OCI-LY7 (cell line): ENCODE data around the gene NUDT13. TPM values are rescaled to one million over a fixed set of nuclear protein-coding genes. Genes with fewer than 3 reads are reported as not detected.

ENCODE experiments used
- BruUV-seq: library from RNA; stranded (reverse); fragments of 400-500 nt; replicated peaks from 2 replicates; lab custom pipeline; 2021; lab: Mats Ljungman, UMichigan
- CTCF ChIA-PET: fragments of 300-600 bp; sonication (Branson Sonifier 250); formaldehyde crosslinking; loops from one replicate; lab custom pipeline; 2022; ENCODE audit warnings: antibody characterized with exemption; ENCODE audit not compliant: unreplicated experiment; lab: Charles Lee
- POLR2A ChIA-PET: fragments of 300-600 bp; sonication (Branson Sonifier 250); formaldehyde crosslinking; loops from one replicate; lab custom pipeline; 2022; ENCODE audit warnings: antibody characterized with exemption; lab: Charles Lee
- DNase-seq: peaks from one replicate; pipeline ENCODE4 v3.0.0-alpha.2; 2015; ENCODE audit warnings: low spot score
- H2AFZ ChIP-seq: fragments of 200-600 bp; sonication (generic), shearing (Covaris generic); 2 replicates; pipeline ENCODE4 v1.6.1; 2014; ENCODE audit warnings: mild to moderate bottlenecking, antibody characterized with exemption, low read length, moderate library complexity
- H3K27ac ChIP-seq: fragments of 200-600 bp; sonication (generic); 2 replicates; pipeline ENCODE4 v1.5.1; 2014; ENCODE audit warnings: mixed run types, low read depth, mild to moderate bottlenecking, moderate library complexity, low read length, inconsistent platforms; ENCODE audit not compliant: poor library complexity, severe bottlenecking
- H3K36me3 ChIP-seq: fragments of 200-600 bp; sonication (generic); 2 replicates; pipeline ENCODE4 v1.6.1; 2014; ENCODE audit warnings: mild to moderate bottlenecking, antibody characterized with exemption, low read length, moderate library complexity, mixed read lengths; ENCODE audit not compliant: insufficient read depth
- H3K4me1 ChIP-seq: fragments of 200-600 bp; sonication (generic); 2 replicates; pipeline ENCODE4 v1.5.1; 2014; ENCODE audit warnings: mild to moderate bottlenecking, low read length; ENCODE audit not compliant: insufficient read depth, poor library complexity, severe bottlenecking
- H3K4me2 ChIP-seq: fragments of 200-600 bp; sonication (generic); 2 replicates; pipeline ENCODE4 v1.6.1; 2014; ENCODE audit warnings: mild to moderate bottlenecking, low read length
- H3K4me3 ChIP-seq: fragments of 200-600 bp; sonication (generic); 2 replicates; pipeline ENCODE4 v1.5.1; 2014; ENCODE audit warnings: mild to moderate bottlenecking, low read depth, low read length; ENCODE audit not compliant: poor library complexity, severe bottlenecking
- H3K79me2 ChIP-seq: fragments of 200-600 bp; sonication (generic); 2 replicates; pipeline ENCODE4 v1.6.1; 2016; ENCODE audit warnings: low read depth, mild to moderate bottlenecking, low read length, moderate library complexity, mixed read lengths; ENCODE audit not compliant: insufficient read depth
- H3K9me2 ChIP-seq: fragments of 200-600 bp; sonication (generic); 2 replicates; pipeline ENCODE4 v1.6.1; 2016; ENCODE audit warnings: mild to moderate bottlenecking, low read length, mixed read lengths; ENCODE audit not compliant: insufficient read depth
- H3K9me3 ChIP-seq: fragments of 200-600 bp; sonication (generic); 2 replicates; pipeline ENCODE4 v1.6.1; 2014; ENCODE audit warnings: mild to moderate bottlenecking, mixed run types, low read length, mixed read lengths
- H4K20me1 ChIP-seq: fragments of 200-600 bp; sonication (generic); 2 replicates; pipeline ENCODE4 v1.6.1; 2014; ENCODE audit warnings: mild to moderate bottlenecking, antibody characterized with exemption, low read length, moderate library complexity, mixed read lengths; ENCODE audit not compliant: insufficient read depth
- EZH2phosphoT487 ChIP-seq: fragments of 200-600 bp; sonication (generic); IDR thresholded peaks from 2 replicates; pipeline ENCODE4 v1.6.1; 2018; ENCODE audit warnings: low read depth, borderline replicate concordance, mild to moderate bottlenecking, mixed run types, antibody characterized with exemption, low read length, moderate library complexity, mixed read lengths
- intact Hi-C: fragments of 100-400 bp; cut with micrococcal nuclease; formaldehyde crosslinking; loops from one replicate; pipeline ENCODE4 v1.10.0; 2022; ENCODE audit not compliant: unreplicated experiment
- total RNA-seq, 2 experiments: library from RNA; depleted of rRNA in 1 of 2; stranded (reverse); fragments of >200 nt in 1 of 2; shearing (Covaris generic) in 1 of 2; gene quantifications; 2 replicates each; pipeline ENCODE4 v1.2.3, GENCODE V29; 2014 to 2022
- TF ChIP-seq, protein P1 (sequence below): fragments of 200-600 bp; sonication (generic); conservative IDR thresholded peaks from 2 replicates; pipeline ENCODE4 v1.5.1; 2014; ENCODE audit warnings: mild to moderate bottlenecking, antibody characterized with exemption, low read length, moderate library complexity, mixed read lengths

The NUDT13 gene
- total RNA-seq, 2 experiments from 2014 or later, result not detected

DNA sequence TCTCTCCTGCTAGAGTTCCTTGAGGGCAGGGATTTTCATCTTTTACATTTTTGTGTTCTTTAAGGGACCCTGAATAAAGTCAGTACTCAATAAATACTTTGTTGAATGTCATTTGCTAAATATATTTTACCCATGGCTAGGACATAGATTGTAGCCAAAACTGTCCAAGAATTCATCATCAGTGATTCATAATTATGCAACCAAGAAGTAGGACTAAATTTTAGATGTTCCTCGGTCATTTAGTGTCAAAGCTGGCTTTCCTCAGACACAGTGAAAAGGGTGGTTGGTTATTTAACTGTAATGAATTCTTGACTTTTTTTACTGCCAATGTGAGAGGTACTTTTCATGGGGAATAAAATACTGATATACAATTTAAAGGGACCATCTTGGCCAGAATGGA, 3.3 kb downstream of the NUDT13 start:
- Histone ChIP-seq H2AFZ (no peak overlapping the region), H3K36me3 (peaks cover 34% of the 10 kb centered on the region), H3K9me3 (peaks cover 10% of the 10 kb centered on the region; the same call in 1 of the 2 replicates), H3K9me2 (no peaks in the 10 kb centered on the region), H3K4me3 (no peak overlapping the region), H3K27ac (no peak overlapping the region), H4K20me1 (no peaks in the 10 kb centered on the region), H3K4me1 (no peaks in the 10 kb centered on the region), H3K79me2 (no peaks in the 10 kb centered on the region), H3K4me2 (no peak overlapping the region)
- ChIA-PET POLR2A (no interaction called here), CTCF (no interaction called here)
- TSS peak; percentile 30 for BruUV-seq
- intact Hi-C loops, result no loop called here
- DNase-seq, result no peak
- TF ChIP-seq EZH2phosphoT487, result no peak
- TF ChIP-seq, protein P1, sequence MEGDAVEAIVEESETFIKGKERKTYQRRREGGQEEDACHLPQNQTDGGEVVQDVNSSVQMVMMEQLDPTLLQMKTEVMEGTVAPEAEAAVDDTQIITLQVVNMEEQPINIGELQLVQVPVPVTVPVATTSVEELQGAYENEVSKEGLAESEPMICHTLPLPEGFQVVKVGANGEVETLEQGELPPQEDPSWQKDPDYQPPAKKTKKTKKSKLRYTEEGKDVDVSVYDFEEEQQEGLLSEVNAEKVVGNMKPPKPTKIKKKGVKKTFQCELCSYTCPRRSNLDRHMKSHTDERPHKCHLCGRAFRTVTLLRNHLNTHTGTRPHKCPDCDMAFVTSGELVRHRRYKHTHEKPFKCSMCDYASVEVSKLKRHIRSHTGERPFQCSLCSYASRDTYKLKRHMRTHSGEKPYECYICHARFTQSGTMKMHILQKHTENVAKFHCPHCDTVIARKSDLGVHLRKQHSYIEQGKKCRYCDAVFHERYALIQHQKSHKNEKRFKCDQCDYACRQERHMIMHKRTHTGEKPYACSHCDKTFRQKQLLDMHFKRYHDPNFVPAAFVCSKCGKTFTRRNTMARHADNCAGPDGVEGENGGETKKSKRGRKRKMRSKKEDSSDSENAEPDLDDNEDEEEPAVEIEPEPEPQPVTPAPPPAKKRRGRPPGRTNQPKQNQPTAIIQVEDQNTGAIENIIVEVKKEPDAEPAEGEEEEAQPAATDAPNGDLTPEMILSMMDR, result no peak

GRCh38 chr10:73116017-73116416, 5.8 kb downstream of the NUDT13 start:
- no TSS peak for BruUV-seq
- Histone ChIP-seq H3K4me2 (no peak overlapping the region), H3K4me1 (no peaks in the 10 kb centered on the region), H3K9me2 (no peaks in the 10 kb centered on the region), H4K20me1 (no peaks in the 10 kb centered on the region), H3K9me3 (no peaks in the 10 kb centered on the region), H3K27ac (no peak overlapping the region), H3K36me3 (peaks cover 14% of the 10 kb centered on the region), H3K79me2 (no peaks in the 10 kb centered on the region), H3K4me3 (no peak overlapping the region), H2AFZ (no peak overlapping the region)
- no peak for TF ChIP-seq EZH2phosphoT487
- TF ChIP-seq, protein P1, result no peak
- CTCF ChIA-PET, result no interaction called here
- intact Hi-C loops, result no loop called here
- no peak for DNase-seq
- POLR2A ChIA-PET, result interaction anchor here (0.6 kb wide), 1 partner anchor 99 kb away, joined by 3 read pairs; no protein-coding TSS in a partner anchor

- CTCF ChIA-PET, result no interaction called here
- H3K27ac ChIP-seq, result no peak overlapping the region
- POLR2A ChIA-PET, result no interaction called here
- H3K4me1 ChIP-seq, result no peaks in the 10 kb centered on the region
- DNase-seq, result no peak
- H4K20me1 ChIP-seq, result no peaks in the 10 kb centered on the region
- intact Hi-C loops, result no loop called here
- H3K4me3 ChIP-seq, result no peak overlapping the region
- H2AFZ ChIP-seq, result no peak overlapping the region
- no peak overlapping the region for H3K4me2 ChIP-seq
- H3K79me2 ChIP-seq, result no peaks in the 10 kb centered on the region
- TF ChIP-seq, protein P1, result no peak
- no peak for TF ChIP-seq EZH2phosphoT487
- peaks cover 13% of the 10 kb centered on the region; the same call in 1 of the 2 replicates for H3K36me3 ChIP-seq
- no peaks in the 10 kb centered on the region for H3K9me3 ChIP-seq
- TSS peak; percentile 14 for BruUV-seq
- H3K9me2 ChIP-seq, result no peaks in the 10 kb centered on the region
These were observed 7.9 kb downstream of the NUDT13 start for GRCh38 chr10:73117976-73118743.
